Measurements from ENCODE around the gene MAPK14. TPM values are rescaled to one million over a fixed set of nuclear protein-coding genes. Genes with fewer than 3 reads are reported as not detected.

MAPK14 gene
- total RNA-seq, 1 experiment from 2014 or later, result 50.8 TPM

DNA sequence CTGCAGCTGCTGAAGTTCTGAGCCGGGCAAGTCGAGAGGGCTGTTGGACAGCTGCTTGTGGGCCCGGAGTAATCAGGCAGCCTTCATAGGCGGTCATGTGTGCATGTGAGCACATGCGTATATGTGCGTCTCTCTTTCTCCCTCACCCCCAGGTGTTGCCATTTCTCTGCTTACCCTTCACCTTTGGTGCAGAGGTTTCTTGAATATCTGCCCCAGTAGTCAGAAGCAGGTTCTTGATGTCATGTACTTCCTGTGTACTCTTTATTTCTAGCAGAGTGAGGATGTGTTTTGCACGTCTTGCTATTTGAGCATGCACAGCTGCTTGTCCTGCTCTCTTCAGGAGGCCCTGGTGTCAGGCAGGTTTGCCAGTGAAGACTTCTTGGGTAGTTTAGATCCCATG is 81.5 kb downstream of the MAPK14 start:
- intact Hi-C loops (cut with micrococcal nuclease; ENCODE audit: unreplicated experiment), result no loop called here
- BruUV-seq (replicated peaks), result no TSS peak
- Histone ChIP-seq H3K36me3 (ENCODE audit: insufficient read depth, low read length, poor library complexity, severe bottlenecking) (peaks cover 38% of the 10 kb centered on the region), H3K4me1 (ENCODE audit: insufficient read depth, low read length, poor library complexity, severe bottlenecking) (no peaks in the 10 kb centered on the region), H3K27ac (ENCODE audit: low read depth, low read length, poor library complexity, severe bottlenecking) (no peak overlapping the region), H3K9me3 (ENCODE audit: low read depth, low read length, poor library complexity, severe bottlenecking) (no peaks in the 10 kb centered on the region), H3K27me3 (replicated peaks; ENCODE audit: insufficient read depth, low read depth, low read length, poor library complexity) (no peaks in the 10 kb centered on the region), H3K4me3 (ENCODE audit: low read depth, low read length, poor library complexity, severe bottlenecking) (no peak overlapping the region)
- no peak for TF ChIP-seq EZH2 (IDR thresholded peaks at IDR 0.05; ENCODE audit: borderline replicate concordance, low read depth, low read length, poor library complexity, severe bottlenecking)
- TF ChIP-seq, protein P1, sequence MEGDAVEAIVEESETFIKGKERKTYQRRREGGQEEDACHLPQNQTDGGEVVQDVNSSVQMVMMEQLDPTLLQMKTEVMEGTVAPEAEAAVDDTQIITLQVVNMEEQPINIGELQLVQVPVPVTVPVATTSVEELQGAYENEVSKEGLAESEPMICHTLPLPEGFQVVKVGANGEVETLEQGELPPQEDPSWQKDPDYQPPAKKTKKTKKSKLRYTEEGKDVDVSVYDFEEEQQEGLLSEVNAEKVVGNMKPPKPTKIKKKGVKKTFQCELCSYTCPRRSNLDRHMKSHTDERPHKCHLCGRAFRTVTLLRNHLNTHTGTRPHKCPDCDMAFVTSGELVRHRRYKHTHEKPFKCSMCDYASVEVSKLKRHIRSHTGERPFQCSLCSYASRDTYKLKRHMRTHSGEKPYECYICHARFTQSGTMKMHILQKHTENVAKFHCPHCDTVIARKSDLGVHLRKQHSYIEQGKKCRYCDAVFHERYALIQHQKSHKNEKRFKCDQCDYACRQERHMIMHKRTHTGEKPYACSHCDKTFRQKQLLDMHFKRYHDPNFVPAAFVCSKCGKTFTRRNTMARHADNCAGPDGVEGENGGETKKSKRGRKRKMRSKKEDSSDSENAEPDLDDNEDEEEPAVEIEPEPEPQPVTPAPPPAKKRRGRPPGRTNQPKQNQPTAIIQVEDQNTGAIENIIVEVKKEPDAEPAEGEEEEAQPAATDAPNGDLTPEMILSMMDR (conservative IDR thresholded peaks at IDR 0.05; ENCODE audit: low read depth, low read length), result no peak
- POLR2A ChIA-PET (ENCODE audit: low non-redundant PET), result no interaction called here
- CTCF ChIA-PET, result no interaction called here
- no peak for DNase-seq (ENCODE audit: low spot score)

DNA sequence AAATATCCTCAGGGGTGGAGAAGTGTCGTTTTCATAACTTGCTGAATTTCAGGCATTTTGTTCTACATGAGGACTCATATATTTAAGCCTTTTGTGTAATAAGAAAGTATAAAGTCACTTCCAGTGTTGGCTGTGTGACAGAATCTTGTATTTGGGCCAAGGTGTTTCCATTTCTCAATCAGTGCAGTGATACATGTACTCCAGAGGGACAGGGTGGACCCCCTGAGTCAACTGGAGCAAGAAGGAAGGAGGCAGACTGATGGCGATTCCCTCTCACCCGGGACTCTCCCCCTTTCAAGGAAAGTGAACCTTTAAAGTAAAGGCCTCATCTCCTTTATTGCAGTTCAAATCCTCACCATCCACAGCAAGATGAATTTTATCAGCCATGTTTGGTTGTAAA is 82.4 kb downstream of the MAPK14 start:
- no peak overlapping the region for H3K4me3 ChIP-seq (ENCODE audit: low read depth, low read length, poor library complexity, severe bottlenecking)
- intact Hi-C loops (cut with micrococcal nuclease; ENCODE audit: unreplicated experiment), result no loop called here
- BruUV-seq (replicated peaks), result no TSS peak
- H3K36me3 ChIP-seq (ENCODE audit: insufficient read depth, low read length, poor library complexity, severe bottlenecking), result peaks cover 38% of the 10 kb centered on the region
- no peaks in the 10 kb centered on the region for H3K27me3 ChIP-seq (replicated peaks; ENCODE audit: insufficient read depth, low read depth, low read length, poor library complexity)
- TF ChIP-seq, protein P1 (conservative IDR thresholded peaks at IDR 0.05; ENCODE audit: low read depth, low read length), result no peak
- TF ChIP-seq EZH2 (IDR thresholded peaks at IDR 0.05; ENCODE audit: borderline replicate concordance, low read depth, low read length, poor library complexity, severe bottlenecking), result no peak
- CTCF ChIA-PET, result no interaction called here
- no peaks in the 10 kb centered on the region for H3K9me3 ChIP-seq (ENCODE audit: low read depth, low read length, poor library complexity, severe bottlenecking)
- no peak overlapping the region for H3K27ac ChIP-seq (ENCODE audit: low read depth, low read length, poor library complexity, severe bottlenecking)
- no peaks in the 10 kb centered on the region for H3K4me1 ChIP-seq (ENCODE audit: insufficient read depth, low read length, poor library complexity, severe bottlenecking)
- DNase-seq (ENCODE audit: low spot score), result no peak
- POLR2A ChIA-PET (ENCODE audit: low non-redundant PET), result no interaction called here

GRCh38 chr6:36110863-36111262 is 83.3 kb downstream of the MAPK14 start:
- no TSS peak for BruUV-seq (replicated peaks)

More at GRCh38 chr6:36110863-36111262, 83.3 kb downstream of the MAPK14 start:
- H3K27me3 ChIP-seq (replicated peaks; ENCODE audit: insufficient read depth, low read depth, low read length, poor library complexity), result no peaks in the 10 kb centered on the region
- peaks cover 38% of the 10 kb centered on the region for H3K36me3 ChIP-seq (ENCODE audit: insufficient read depth, low read length, poor library complexity, severe bottlenecking)
- CTCF ChIA-PET, result no interaction called here
- POLR2A ChIA-PET (ENCODE audit: low non-redundant PET), result no interaction called here
- TF ChIP-seq, protein P1 (conservative IDR thresholded peaks at IDR 0.05; ENCODE audit: low read depth, low read length), result no peak
- TF ChIP-seq EZH2 (IDR thresholded peaks at IDR 0.05; ENCODE audit: borderline replicate concordance, low read depth, low read length, poor library complexity, severe bottlenecking), result no peak
- no peaks in the 10 kb centered on the region for H3K9me3 ChIP-seq (ENCODE audit: low read depth, low read length, poor library complexity, severe bottlenecking)
- no peak overlapping the region for H3K27ac ChIP-seq (ENCODE audit: low read depth, low read length, poor library complexity, severe bottlenecking)
- H3K4me3 ChIP-seq (ENCODE audit: low read depth, low read length, poor library complexity, severe bottlenecking), result no peak overlapping the region
- no peaks in the 10 kb centered on the region for H3K4me1 ChIP-seq (ENCODE audit: insufficient read depth, low read length, poor library complexity, severe bottlenecking)
- DNase-seq (ENCODE audit: low spot score), result no peak
- intact Hi-C loops (cut with micrococcal nuclease; ENCODE audit: unreplicated experiment), result no loop called here

Measured in A673 (cell line).